GM12878 (cell line): Measurements from ENCODE around the gene SPC24. TPM values are rescaled to one million over a fixed set of nuclear protein-coding genes. Genes with fewer than 3 reads are reported as not detected.

Experiments used
- ATAC-seq: fragments of 200-7000 bp; cut with Tn5 transposase; 3 replicates; pipeline ENCODE4 v1.9.1; 2020; ENCODE audit warnings: mild to moderate bottlenecking, moderate library complexity
- BruUV-seq: library from RNA; stranded (reverse); fragments of 400-500 nt; replicated peaks from 2 replicates; lab custom pipeline; 2021; lab: Mats Ljungman, UMichigan
- CTCF ChIA-PET: fragments of 300-600 bp; sonication (Branson Sonifier 250); formaldehyde crosslinking; extraction: SDS; loops from one replicate; lab custom pipeline; 2021; ENCODE audit warnings: inconsistent platforms; lab: Yijun Ruan, JAX
- POLR2A ChIA-PET: fragments of 350-600 bp; formaldehyde crosslinking; extraction: SDS; loops from one replicate; lab custom pipeline; 2021; ENCODE audit warnings: inconsistent platforms; lab: Charles Lee
- RAD21 ChIA-PET: fragments of 300-600 bp; sonication (Branson Sonifier 250); formaldehyde crosslinking; loops from one replicate; lab custom pipeline; 2023; ENCODE audit warnings: antibody characterized with exemption; ENCODE audit not compliant: unreplicated experiment; lab: Charles Lee
- SMC1A ChIA-PET: fragments of 300-600 bp; sonication (Branson Sonifier 250); formaldehyde crosslinking; loops from one replicate; lab custom pipeline; 2023; ENCODE audit not compliant: unreplicated experiment, uncharacterized antibody; lab: Charles Lee
- DNase-seq: peaks from one replicate; pipeline ENCODE4 v3.0.0-alpha.2; 2011; ENCODE audit warnings: low read depth, low spot score
- FAIRE-seq: peaks from 3 replicates; lab custom pipeline; 2011; peaks lifted over from hg19 to GRCh38; lab: Jason Lieb, UNC
- H2AFZ ChIP-seq: 2 replicates; pipeline ENCODE4 v1.6.0; 2011; ENCODE audit warnings: low read depth, low read length, control low read depth; ENCODE audit not compliant: control insufficient read depth
- H3K27ac ChIP-seq: 2 replicates; pipeline ENCODE4 v1.5.1; 2011; ENCODE audit warnings: control low read depth; ENCODE audit not compliant: control insufficient read depth, insufficient read depth
- H3K27me3 ChIP-seq, 2 experiments: replicated peaks in 1 of 2; 2 replicates each; pipeline versions ENCODE4 v1.6.0 to v1.6.1; 2011; ENCODE audit warnings: low read length in 1 of 2; ENCODE audit not compliant: control insufficient read depth in 2 of 2, insufficient read depth in 2 of 2
- H3K36me3 ChIP-seq, 2 experiments: 2 replicates each; pipeline ENCODE4 v1.5.1; 2011; ENCODE audit warnings: low read length in 1 of 2; ENCODE audit not compliant: control insufficient read depth in 2 of 2, insufficient read depth in 2 of 2
- H3K4me1 ChIP-seq: 2 replicates; pipeline ENCODE4 v1.6.1; 2011; ENCODE audit warnings: mild to moderate bottlenecking, low read length, moderate library complexity, mixed read lengths; ENCODE audit not compliant: control insufficient read depth, insufficient read depth
- H3K4me2 ChIP-seq: 2 replicates; pipeline ENCODE4 v1.6.0; 2011; ENCODE audit warnings: control low read depth; ENCODE audit not compliant: control insufficient read depth, insufficient read depth
- H3K4me3 ChIP-seq: fragments of 200-600 bp; sonication (generic); 2 replicates; pipeline ENCODE4 v1.5.1; 2016
- H3K79me2 ChIP-seq: 2 replicates; pipeline ENCODE4 v1.6.0; 2011; ENCODE audit warnings: low read length; ENCODE audit not compliant: control insufficient read depth, insufficient read depth
- H3K9ac ChIP-seq: 2 replicates; pipeline ENCODE4 v1.8.0; 2011; ENCODE audit warnings: low read length, control low read depth, mixed read lengths; ENCODE audit not compliant: control insufficient read depth, insufficient read depth
- H3K9me3 ChIP-seq: replicated peaks from 3 replicates; pipeline ENCODE4 v1.5.1; 2011; ENCODE audit warnings: mild to moderate bottlenecking, low read length; ENCODE audit not compliant: control insufficient read depth, insufficient read depth
- H4K20me1 ChIP-seq: 2 replicates; pipeline ENCODE4 v1.6.0; 2011; ENCODE audit not compliant: control insufficient read depth, insufficient read depth
- BMI1 ChIP-seq: fragments of 450-650 bp; IDR thresholded peaks from 2 replicates; pipeline ENCODE4 v1.6.1; 2016; ENCODE audit warnings: mild to moderate bottlenecking, moderate library complexity, borderline replicate concordance
- CHD2 ChIP-seq: IDR thresholded peaks from 2 replicates; pipeline ENCODE4 v1.6.1; 2011; ENCODE audit warnings: low read depth, low read length, improper control_type of control experiment, borderline replicate concordance
- KDM1A ChIP-seq: fragments of 200-600 bp; sonication (generic); IDR thresholded peaks from 2 replicates; pipeline ENCODE4 v1.6.1; 2016; ENCODE audit warnings: borderline replicate concordance
- RELB ChIP-seq: fragments of 450-650 bp; IDR thresholded peaks from 2 replicates; pipeline ENCODE4 v1.6.1; 2017; ENCODE audit warnings: low read depth, mild to moderate bottlenecking, moderate library complexity
- TBL1XR1 ChIP-seq: IDR thresholded peaks from 2 replicates; pipeline ENCODE4 v1.6.1; 2012; ENCODE audit warnings: low read depth, low read length, improper control_type of control experiment
- YY1 ChIP-seq: IDR thresholded peaks from 2 replicates; pipeline ENCODE4 v1.6.1; 2011; ENCODE audit warnings: low read depth, mild to moderate bottlenecking, low read length
- ZSCAN29 ChIP-seq: fragments of 450-650 bp; IDR thresholded peaks from 2 replicates; pipeline ENCODE4 v1.6.1; 2017; ENCODE audit warnings: mild to moderate bottlenecking, moderate library complexity
- WGBS: methylation state at CpG from one replicate; pipeline ENCODE4 v1.1.6; 2016; ENCODE audit warnings: low lambda C conversion rate; ENCODE audit not compliant: insufficient replicate concordance, insufficient coverage; ENCODE audit errors: missing lambda C conversion rate; 5-methylcytosine and 5-hydroxymethylcytosine counted together
- in situ Hi-C: fragments of 300-500 bp; cut with MboI; formaldehyde crosslinking; loops from 9 replicates; pipeline ENCODE4 v1.14.3; 2018; ENCODE audit warnings: mixed read lengths
- intact Hi-C: fragments of 100-400 bp; cut with micrococcal nuclease; formaldehyde crosslinking; loops from one replicate; pipeline ENCODE4 v1.14.2; 2022; ENCODE audit not compliant: unreplicated experiment
- polyA plus RNA-seq, 11 experiments: library from polyadenylated mRNA; depleted of rRNA in 4 of 11; unstranded in 6 of 11; stranded (reverse) in 5 of 11; fragments of >200 nt; fragmentation: Nextera tagmentation in 4 of 11; fragmentation: Illumina TruSeq in 1 of 11; extraction: Ambion mirVana in 4 of 11; extraction: Trizol in 1 of 11; gene quantifications; 1 replicate in 1 of 11; 2 replicates in 10 of 11; pipeline versions ENCODE4 v1.2.1 to v1.2.3, GENCODE V29; 2011 to 2016; ENCODE audit warnings: inconsistent platforms in 2 of 11, missing spikeins in 2 of 11, low read depth in 1 of 11
- total RNA-seq, 4 experiments: library from RNA; depleted of rRNA in 3 of 4; stranded (reverse); fragments of >200 nt in 3 of 4; fragmentation: Illumina TruSeq in 1 of 4; extraction: Trizol in 1 of 4; gene quantifications; 2 replicates each; pipeline versions ENCODE4 v1.2.1 to v1.2.3, GENCODE V29; 2013 to 2021

SPC24 gene
- total and polyA plus RNA-seq, 10 of the 15 experiments (the other 5 are each of a cell fraction or from before 2014, with no cell fraction given) = 9.4 to 72.6 (median 40.7) TPM

- peak; percentile 15; the same call in 1 of the 2 replicates for TF ChIP-seq CHD2
Observed at GRCh38 chr19:11197291-11198174, 42.0 kb upstream of the SPC24 start, which contains the start of gene KANK2 (continued).

DNA sequence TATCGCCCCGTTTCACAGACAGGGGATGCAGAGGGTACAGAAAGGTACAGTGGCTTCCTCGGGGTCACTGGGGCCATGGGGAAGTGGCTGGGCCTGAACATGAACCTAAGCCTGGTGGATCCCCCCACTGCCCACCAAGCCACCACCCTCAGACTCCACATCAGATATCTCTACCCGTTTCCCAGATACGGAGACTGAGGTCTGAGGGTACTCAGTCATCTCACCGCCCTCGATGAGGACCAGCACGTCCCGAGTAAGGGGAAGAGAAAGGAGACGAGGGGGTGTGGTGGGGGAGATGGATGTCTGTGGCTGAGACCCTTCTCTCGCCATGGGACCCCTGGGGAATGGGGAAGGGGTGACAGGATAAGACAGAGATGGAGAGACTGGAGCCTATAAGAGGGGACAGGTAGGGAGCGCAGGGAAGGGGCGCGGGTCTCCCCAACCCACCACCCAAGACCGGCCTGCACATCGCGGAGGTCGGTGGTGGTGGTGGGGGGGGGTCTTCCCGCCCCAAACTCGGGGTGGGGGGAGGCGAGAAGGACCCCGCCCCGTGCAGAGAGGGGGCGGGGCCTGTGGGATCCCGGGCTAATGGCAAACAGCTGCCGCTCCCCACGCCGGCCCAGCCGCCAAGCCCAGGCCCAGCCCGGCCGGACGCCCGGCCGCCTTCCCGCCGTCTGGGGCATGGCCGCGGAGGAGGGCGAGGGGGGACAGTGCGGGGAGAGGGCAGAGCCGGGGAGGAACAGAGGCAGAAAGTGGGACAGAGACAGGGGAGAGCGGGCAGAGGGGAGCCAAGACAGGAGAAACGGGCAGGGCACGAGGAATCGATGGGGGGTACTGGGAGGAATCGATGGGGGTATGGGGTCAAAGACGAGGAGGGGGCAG, 41.1 kb upstream of the SPC24 start:
- 14% methylated on average over 34 of the region's 47 CpGs for whole genome bisulfite sequencing
- Histone ChIP-seq H3K4me1 (peaks cover 16% of the 10 kb centered on the region), H3K27ac (peak overlapping the region; percentile 42), H3K9me3 (no peaks in the 10 kb centered on the region; the same call in 2 of the 3 replicates), H3K4me2 (peak overlapping the region; percentile 77), H3K36me3 (no peaks in the 10 kb centered on the region; a peak in 1 of 4 replicates), H3K79me2 (peaks cover 3% of the 10 kb centered on the region), H3K9ac (peak overlapping the region; percentile 49; the same call in 1 of the 2 replicates)
- in situ Hi-C loops = no loop called here
- intact Hi-C loops = loop anchor here (2.0 kb wide), 1 partner anchor 42 kb away; the partner anchor contains the start of gene SPC24
- no TSS peak for BruUV-seq
- no peak for DNase-seq
- RAD21 ChIA-PET = no interaction called here
- TF ChIP-seq KDM1A = no peak
- TF ChIP-seq ZSCAN29 = no peak
- TF ChIP-seq BMI1 = no peak
- TF ChIP-seq TBL1XR1 = no peak
- peak; percentile 14; the same call in 1 of the 2 replicates for TF ChIP-seq YY1
- no peak for TF ChIP-seq RELB
- TF ChIP-seq, all 136 proteins: peak for 1
- H3K4me3 ChIP-seq = peak overlapping the region; percentile 97
- H2AFZ ChIP-seq = peak overlapping the region; percentile 82
- POLR2A ChIA-PET = no interaction called here
- FAIRE-seq (no peak), ATAC-seq (peak; percentile 31)
- H4K20me1 ChIP-seq = no peaks in the 10 kb centered on the region
- CTCF ChIA-PET = no interaction called here
- H3K27me3 ChIP-seq = no peaks in the 10 kb centered on the region
- SMC1A ChIA-PET = no interaction called here
